ENCODE results near the gene MGAT4C.

- no peak for TF ChIP-seq CTCF (conservative IDR thresholded peaks at IDR 0.05)
- TF ChIP-seq ZFX (IDR thresholded peaks at IDR 0.05): no peak
Observed at GRCh38 chr12:86179855-86180254, 76.3 kb downstream of the MGAT4C start.
